ENCODE results near the gene AK4.

DNA sequence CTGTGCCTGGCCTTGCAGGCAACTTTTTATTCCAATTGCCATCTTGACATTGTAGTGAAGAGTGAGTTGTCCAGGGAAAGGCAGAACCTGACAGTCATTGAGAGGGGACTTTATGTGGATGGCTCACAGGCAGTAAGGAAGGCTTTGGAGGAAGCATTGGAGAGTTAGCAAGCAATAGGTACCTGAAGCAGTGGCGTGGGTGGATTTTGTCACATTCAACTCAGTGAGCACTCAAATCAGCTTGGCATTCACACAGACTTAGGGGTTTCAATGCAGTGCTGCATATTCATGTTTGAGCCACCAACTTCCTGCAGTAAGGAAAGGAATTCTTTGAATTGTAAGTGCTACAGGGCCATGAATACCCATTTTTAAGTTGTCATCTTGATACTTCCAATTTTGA lies 69.0 kb downstream of the AK4 start:
- TF ChIP-seq, protein P1, sequence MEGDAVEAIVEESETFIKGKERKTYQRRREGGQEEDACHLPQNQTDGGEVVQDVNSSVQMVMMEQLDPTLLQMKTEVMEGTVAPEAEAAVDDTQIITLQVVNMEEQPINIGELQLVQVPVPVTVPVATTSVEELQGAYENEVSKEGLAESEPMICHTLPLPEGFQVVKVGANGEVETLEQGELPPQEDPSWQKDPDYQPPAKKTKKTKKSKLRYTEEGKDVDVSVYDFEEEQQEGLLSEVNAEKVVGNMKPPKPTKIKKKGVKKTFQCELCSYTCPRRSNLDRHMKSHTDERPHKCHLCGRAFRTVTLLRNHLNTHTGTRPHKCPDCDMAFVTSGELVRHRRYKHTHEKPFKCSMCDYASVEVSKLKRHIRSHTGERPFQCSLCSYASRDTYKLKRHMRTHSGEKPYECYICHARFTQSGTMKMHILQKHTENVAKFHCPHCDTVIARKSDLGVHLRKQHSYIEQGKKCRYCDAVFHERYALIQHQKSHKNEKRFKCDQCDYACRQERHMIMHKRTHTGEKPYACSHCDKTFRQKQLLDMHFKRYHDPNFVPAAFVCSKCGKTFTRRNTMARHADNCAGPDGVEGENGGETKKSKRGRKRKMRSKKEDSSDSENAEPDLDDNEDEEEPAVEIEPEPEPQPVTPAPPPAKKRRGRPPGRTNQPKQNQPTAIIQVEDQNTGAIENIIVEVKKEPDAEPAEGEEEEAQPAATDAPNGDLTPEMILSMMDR (IDR thresholded peaks at IDR 0.05; ENCODE audit: low read depth, low read length, missing input control): no peak
- TF ChIP-seq MAX (IDR thresholded peaks at IDR 0.05): no peak
- TF ChIP-seq REST (IDR thresholded peaks at IDR 0.05): no peak
- TF ChIP-seq FOXA1 (IDR thresholded peaks at IDR 0.05): no peak
- TF ChIP-seq RXRA (IDR thresholded peaks at IDR 0.05): no peak
- TF ChIP-seq RAD21 (IDR thresholded peaks at IDR 0.05): no peak
- no peak for TF ChIP-seq GABPA (IDR thresholded peaks at IDR 0.05 in 1 of 2, conservative IDR thresholded peaks at IDR 0.05 in 1 of 2)
- no peak for TF ChIP-seq SP1 (IDR thresholded peaks at IDR 0.05)
- no peak for TF ChIP-seq TAF1 (conservative IDR thresholded peaks at IDR 0.05)
- no peak for TF ChIP-seq YY1 (IDR thresholded peaks at IDR 0.05)
- no peak for TF ChIP-seq JUND (IDR thresholded peaks at IDR 0.05)
- TF ChIP-seq ZBTB33 (IDR thresholded peaks at IDR 0.05): no peak
- no peak for TF ChIP-seq NR2F2 (IDR thresholded peaks at IDR 0.05)
- no peak for TF ChIP-seq EGR1 (IDR thresholded peaks at IDR 0.05; ENCODE audit: low read depth in 2 of 2)
